K562 (cell line): ENCODE data around the gene OR14J1. TPM values are rescaled to one million over a fixed set of nuclear protein-coding genes. Genes with fewer than 3 reads are reported as not detected.
A peak's percentile ranks its signal among the peaks of the same experiment; 100 is the strongest.

Experiments used
- CBFA2T2 ChIP-seq: fragments of 450-650 bp; conservative IDR thresholded peaks from 2 replicates; pipeline ENCODE4 v1.6.1; 2017; ENCODE audit warnings: mild to moderate bottlenecking
- CHCHD3 ChIP-seq: fragments of 250-450 bp; sonication (Bioruptor Pico); IDR thresholded peaks from 2 replicates; pipeline ENCODE4 v2.1.2; 2022; ENCODE audit warnings: mild to moderate bottlenecking
- DDX20 ChIP-seq: fragments of 450-650 bp; IDR thresholded peaks from 2 replicates; pipeline ENCODE4 v1.6.1; 2016; ENCODE audit warnings: missing genetic modification characterization, low read depth, mild to moderate bottlenecking, missing compliant biosample characterization, moderate library complexity
- DPF2 ChIP-seq: fragments of 450-650 bp; IDR thresholded peaks from 2 replicates; pipeline ENCODE4 v1.6.1; 2016
- ELF4 ChIP-seq: fragments of 450-650 bp; formaldehyde crosslinking; IDR thresholded peaks from 2 replicates; pipeline ENCODE4 v1.4.0; 2022; ENCODE audit warnings: missing genetic modification characterization
- ETS1 ChIP-seq: conservative IDR thresholded peaks from 2 replicates; pipeline ENCODE4 v1.6.1; 2011; ENCODE audit warnings: low read depth, mild to moderate bottlenecking, low read length; ENCODE audit not compliant: control insufficient read depth
- MAFG ChIP-seq: fragments of 450-650 bp; conservative IDR thresholded peaks from 2 replicates; pipeline ENCODE4 v1.6.1; 2016; ENCODE audit warnings: missing genetic modification characterization, missing compliant biosample characterization
- MEF2A ChIP-seq: IDR thresholded peaks from 2 replicates; pipeline ENCODE4 v1.6.1; 2011; ENCODE audit warnings: low read depth, mild to moderate bottlenecking, low read length, moderate library complexity; ENCODE audit not compliant: control insufficient read depth
- NBN ChIP-seq: fragments of 450-650 bp; IDR thresholded peaks from 2 replicates; pipeline ENCODE4 v1.6.1; 2016; ENCODE audit warnings: low read depth, mild to moderate bottlenecking
- NR2C1 ChIP-seq, 2 experiments: fragments of 450-650 bp; IDR thresholded peaks; 2 replicates each; pipeline ENCODE4 v1.6.1; 2017; ENCODE audit warnings: mild to moderate bottlenecking in 2 of 2, antibody characterized with exemption in 1 of 2, inconsistent platforms in 1 of 2, missing compliant biosample characterization in 1 of 2, missing genetic modification characterization in 1 of 2
- PTRF ChIP-seq: fragments of 450-650 bp; IDR thresholded peaks from 2 replicates; pipeline ENCODE4 v1.6.1; 2016; ENCODE audit warnings: mild to moderate bottlenecking, missing genetic modification characterization, missing compliant biosample characterization
- RCOR1 ChIP-seq, 2 experiments: IDR thresholded peaks; 2 replicates each; pipeline ENCODE4 v1.6.1; 2012; ENCODE audit warnings: low read depth in 2 of 2, low read length in 2 of 2, borderline replicate concordance in 1 of 2, improper control_type of control experiment in 1 of 2
- SMARCE1 ChIP-seq: fragments of 450-650 bp; IDR thresholded peaks from 2 replicates; pipeline ENCODE4 v1.7.1; 2016; ENCODE audit warnings: mild to moderate bottlenecking
- SREBF1 ChIP-seq: fragments of 150-350 bp; IDR thresholded peaks from 2 replicates; pipeline ENCODE4 v1.6.1; 2014; ENCODE audit warnings: antibody characterized with exemption, low read depth, low read length, borderline replicate concordance
- TFAM ChIP-seq: fragments of 250-450 bp; sonication (Bioruptor Pico); conservative IDR thresholded peaks from 2 replicates; pipeline ENCODE4 v1.5.0; 2021; ENCODE audit warnings: mild to moderate bottlenecking, moderate library complexity
- ZNF143 ChIP-seq: sonication (generic); formaldehyde crosslinking; IDR thresholded peaks from 2 replicates; pipeline ENCODE4 v1.9.0; 2022; ENCODE audit warnings: mild to moderate bottlenecking, missing genetic modification reagents
- ZNF316 ChIP-seq: fragments of 450-650 bp; IDR thresholded peaks from 2 replicates; pipeline ENCODE4 v1.6.1; 2016
- ZNF766 ChIP-seq: fragments of 200-800 bp; sonication (Bioruptor generic); conservative IDR thresholded peaks from 2 replicates; pipeline ENCODE4 v1.6.1; 2016; ENCODE audit warnings: missing genetic modification characterization, missing compliant biosample characterization
- polyA plus RNA-seq, 8 experiments: library from polyadenylated mRNA; depleted of rRNA in 4 of 8; stranded (reverse) in 5 of 8; unstranded in 3 of 8; fragments of >200 nt; fragmentation: Nextera tagmentation in 2 of 8; fragmentation: Illumina TruSeq in 1 of 8; extraction: Ambion mirVana in 2 of 8; extraction: Trizol in 1 of 8; gene quantifications; 2 replicates each; pipeline versions ENCODE4 v1.2.1 to v1.2.3, GENCODE V29; 2011 to 2014; ENCODE audit warnings: inconsistent platforms in 1 of 8, missing spikeins in 1 of 8
- total RNA-seq, 7 experiments: library from RNA; depleted of rRNA in 6 of 7; stranded (reverse); fragments of >200 nt in 6 of 7; fragmentation: Illumina TruSeq in 2 of 7; extraction: Trizol in 2 of 7; gene quantifications; 2 replicates each; pipeline versions ENCODE4 v1.2.1 to v1.2.3, GENCODE V29; 2011 to 2021; ENCODE audit warnings: low replicate concordance in 1 of 7
- TF ChIP-seq, protein P1 (sequence below): fragments of 450-650 bp; IDR thresholded peaks from 2 replicates; pipeline ENCODE4 v1.6.1; 2016; ENCODE audit warnings: low read depth, mild to moderate bottlenecking, moderate library complexity
- TF ChIP-seq, protein P2 (sequence below): fragments of 250-450 bp; sonication (Bioruptor Pico); IDR thresholded peaks from 2 replicates; pipeline ENCODE4 v1.4.0; 2020
- TF ChIP-seq, protein P3 (sequence below): fragments of 250-450 bp; sonication (Bioruptor Pico); IDR thresholded peaks from 2 replicates; pipeline ENCODE4 v1.6.1; 2021; ENCODE audit warnings: mild to moderate bottlenecking

OR14J1 gene
- total and polyA plus RNA-seq, 9 of the 15 experiments (the other 6 are each of a cell fraction or from before 2014, with no cell fraction given) = not detected

- peak in 1 of 2 experiments; percentile 52; a peak in 1 of 4 replicates for TF ChIP-seq RCOR1 (IDR thresholded peaks at IDR 0.05; ENCODE audit: borderline replicate concordance in 1 of 2, low read depth in 2 of 2, low read length in 2 of 2)
- TF ChIP-seq, protein P1, sequence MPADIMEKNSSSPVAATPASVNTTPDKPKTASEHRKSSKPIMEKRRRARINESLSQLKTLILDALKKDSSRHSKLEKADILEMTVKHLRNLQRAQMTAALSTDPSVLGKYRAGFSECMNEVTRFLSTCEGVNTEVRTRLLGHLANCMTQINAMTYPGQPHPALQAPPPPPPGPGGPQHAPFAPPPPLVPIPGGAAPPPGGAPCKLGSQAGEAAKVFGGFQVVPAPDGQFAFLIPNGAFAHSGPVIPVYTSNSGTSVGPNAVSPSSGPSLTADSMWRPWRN = 0 out of 2 replicates have a peak, but pooled peaks have one; percentile 43
- TF ChIP-seq CHCHD3 (CRISPR knock-in tag) = no peak
- TF ChIP-seq SREBF1 = no peak
- TF ChIP-seq MEF2A = no peak
- no peak for TF ChIP-seq MAFG (tag)
- peak; percentile 48; the same call in 1 of the 2 replicates for TF ChIP-seq DPF2
- no peak for TF ChIP-seq ZNF316
- peak; percentile 74; the same call in 1 of the 2 replicates for TF ChIP-seq ZNF766 (CRISPR knock-in tag)
- TF ChIP-seq CBFA2T2 = peak; percentile 48
- no peak for TF ChIP-seq ZNF143 (CRISPR knock-in tag)
- TF ChIP-seq ELF4 (CRISPR knock-in tag) = 0 out of 2 replicates have a peak, but pooled peaks have one; percentile 65
- TF ChIP-seq, protein P2, sequence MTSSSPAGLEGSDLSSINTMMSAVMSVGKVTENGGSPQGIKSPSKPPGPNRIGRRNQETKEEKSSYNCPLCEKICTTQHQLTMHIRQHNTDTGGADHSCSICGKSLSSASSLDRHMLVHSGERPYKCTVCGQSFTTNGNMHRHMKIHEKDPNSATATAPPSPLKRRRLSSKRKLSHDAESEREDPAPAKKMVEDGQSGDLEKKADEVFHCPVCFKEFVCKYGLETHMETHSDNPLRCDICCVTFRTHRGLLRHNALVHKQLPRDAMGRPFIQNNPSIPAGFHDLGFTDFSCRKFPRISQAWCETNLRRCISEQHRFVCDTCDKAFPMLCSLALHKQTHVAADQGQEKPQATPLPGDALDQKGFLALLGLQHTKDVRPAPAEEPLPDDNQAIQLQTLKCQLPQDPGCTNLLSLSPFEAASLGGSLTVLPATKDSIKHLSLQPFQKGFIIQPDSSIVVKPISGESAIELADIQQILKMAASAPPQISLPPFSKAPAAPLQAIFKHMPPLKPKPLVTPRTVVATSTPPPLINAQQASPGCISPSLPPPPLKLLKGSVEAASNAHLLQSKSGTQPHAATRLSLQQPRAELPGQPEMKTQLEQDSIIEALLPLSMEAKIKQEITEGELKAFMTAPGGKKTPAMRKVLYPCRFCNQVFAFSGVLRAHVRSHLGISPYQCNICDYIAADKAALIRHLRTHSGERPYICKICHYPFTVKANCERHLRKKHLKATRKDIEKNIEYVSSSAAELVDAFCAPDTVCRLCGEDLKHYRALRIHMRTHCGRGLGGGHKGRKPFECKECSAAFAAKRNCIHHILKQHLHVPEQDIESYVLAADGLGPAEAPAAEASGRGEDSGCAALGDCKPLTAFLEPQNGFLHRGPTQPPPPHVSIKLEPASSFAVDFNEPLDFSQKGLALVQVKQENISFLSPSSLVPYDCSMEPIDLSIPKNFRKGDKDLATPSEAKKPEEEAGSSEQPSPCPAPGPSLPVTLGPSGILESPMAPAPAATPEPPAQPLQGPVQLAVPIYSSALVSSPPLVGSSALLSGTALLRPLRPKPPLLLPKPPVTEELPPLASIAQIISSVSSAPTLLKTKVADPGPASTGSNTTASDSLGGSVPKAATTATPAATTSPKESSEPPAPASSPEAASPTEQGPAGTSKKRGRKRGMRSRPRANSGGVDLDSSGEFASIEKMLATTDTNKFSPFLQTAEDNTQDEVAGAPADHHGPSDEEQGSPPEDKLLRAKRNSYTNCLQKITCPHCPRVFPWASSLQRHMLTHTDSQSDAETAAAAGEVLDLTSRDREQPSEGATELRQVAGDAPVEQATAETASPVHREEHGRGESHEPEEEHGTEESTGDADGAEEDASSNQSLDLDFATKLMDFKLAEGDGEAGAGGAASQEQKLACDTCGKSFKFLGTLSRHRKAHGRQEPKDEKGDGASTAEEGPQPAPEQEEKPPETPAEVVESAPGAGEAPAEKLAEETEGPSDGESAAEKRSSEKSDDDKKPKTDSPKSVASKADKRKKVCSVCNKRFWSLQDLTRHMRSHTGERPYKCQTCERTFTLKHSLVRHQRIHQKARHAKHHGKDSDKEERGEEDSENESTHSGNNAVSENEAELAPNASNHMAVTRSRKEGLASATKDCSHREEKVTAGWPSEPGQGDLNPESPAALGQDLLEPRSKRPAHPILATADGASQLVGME = no peak
- TF ChIP-seq, protein P3, sequence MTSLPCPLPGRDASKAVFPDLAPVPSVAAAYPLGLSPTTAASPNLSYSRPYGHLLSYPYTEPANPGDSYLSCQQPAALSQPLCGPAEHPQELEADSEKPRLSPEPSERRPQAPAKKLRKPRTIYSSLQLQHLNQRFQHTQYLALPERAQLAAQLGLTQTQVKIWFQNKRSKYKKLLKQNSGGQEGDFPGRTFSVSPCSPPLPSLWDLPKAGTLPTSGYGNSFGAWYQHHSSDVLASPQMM = no peak
- no peak for TF ChIP-seq NR2C1 (IDR thresholded peaks at IDR 0.05)
- TF ChIP-seq NR2C1 (tag; IDR thresholded peaks at IDR 0.05) = 0 out of 2 replicates have a peak, but pooled peaks have one; percentile 23
- TF ChIP-seq NBN = no peak
- TF ChIP-seq ETS1 = no peak
- TF ChIP-seq PTRF (tag) = no peak
- 0 out of 2 replicates have a peak, but pooled peaks have one; percentile 16 for TF ChIP-seq SMARCE1
- TF ChIP-seq TFAM (CRISPR knock-in tag) = no peak
- no peak for TF ChIP-seq DDX20 (tag)
Measured at GRCh38 chr6:29263001-29263400, 38.5 kb upstream of the OR14J1 start (continued).
